ENCODE measurements around the gene PTPN6. TPM values are rescaled to one million over a fixed set of nuclear protein-coding genes. Genes with fewer than 3 reads are reported as not detected.

Gene PTPN6
- total RNA-seq, 2 experiments from 2014 or later = 79.0 to 83.5 TPM

- no peak for TF ChIP-seq CTCF (IDR thresholded peaks at IDR 0.05)
- H3K27ac ChIP-seq (ENCODE audit: low read depth in 1 of 2, low read length in 2 of 2) = peak overlapping the region in 1 of 2 donors; percentile 30
- peaks cover 29% of the 10 kb centered on the region for H3K4me1 Mint-ChIP-seq (ENCODE audit: low read depth)
- no peaks in the 10 kb centered on the region for H3K27me3 ChIP-seq (ENCODE audit: control insufficient read depth in 1 of 2, insufficient read depth in 2 of 2, low read length in 2 of 2)
- intact Hi-C loops (cut with DNase I, micrococcal nuclease) = loop anchor here (1.0 to 5.0 kb wide), 6 partner anchors 19 to 189 kb away; partner anchors contain the start of genes C1R (in 2 of the 2), C1RL (in 2 of the 2), LPCAT3 (in 2 of the 2) and RNU7-1 (in 1 of the 2)
- ATAC-seq (ENCODE audit: poor library complexity) = no peak
- peaks cover 36% of the 10 kb centered on the region for H3K36me3 Mint-ChIP-seq (ENCODE audit: low read depth)
- H3K4me3 Mint-ChIP-seq = peak overlapping the region; percentile 85
- H3K27me3 Mint-ChIP-seq = no peaks in the 10 kb centered on the region
- peaks cover 42% of the 10 kb centered on the region for H3K36me3 ChIP-seq (ENCODE audit: insufficient read depth, low read length)
- H3K4me1 ChIP-seq (ENCODE audit: insufficient read depth, low read length) = peaks cover 28% of the 10 kb centered on the region
- no peak for DNase-seq
- H3K27ac Mint-ChIP-seq = peak overlapping the region; percentile 85
- H3K9me3 Mint-ChIP-seq = no peaks in the 10 kb centered on the region
- ChIA-PET CTCF (interaction anchor here (0.6 to 3.2 kb wide), 8 partner anchors 14 to 314 kb away, joined by 3 to 21 read pairs (median 7); partner anchors contain the start of genes C12orf57, RNU7-1 and SPSB2), POLR2A (interaction anchor here (0.9 to 6.4 kb wide), 8 partner anchors 10 to 169 kb away, joined by 3 to 76 read pairs (median 5); partner anchors contain the start of genes C12orf57, ENO2 and RNU7-1)
- no peaks in the 10 kb centered on the region for H3K9me3 ChIP-seq (ENCODE audit: control insufficient read depth in 1 of 2, insufficient read depth in 1 of 2, low read length in 2 of 2)
- H3K4me3 ChIP-seq (ENCODE audit: low read length) = no peak overlapping the region
Measured at GRCh38 chr12:6923851-6924250, 27.3 kb upstream of the PTPN6 start.

- Mint-ChIP-seq H3K9me3 (no peaks in the 10 kb centered on the region), H3K36me3 (ENCODE audit: low read depth) (peaks cover 24% of the 10 kb centered on the region), H3K27me3 (no peaks in the 10 kb centered on the region), H3K27ac (peak overlapping the region; percentile 85), H3K4me3 (peak overlapping the region; percentile 71), H3K4me1 (ENCODE audit: low read depth) (peaks cover 43% of the 10 kb centered on the region)
- H3K27me3 ChIP-seq (ENCODE audit: control insufficient read depth in 1 of 2, insufficient read depth in 2 of 2, low read length in 2 of 2) = no peaks in the 10 kb centered on the region
- ChIA-PET CTCF (interaction anchor here (1.1 to 3.2 kb wide), 10 partner anchors 11 to 56 kb away, joined by 3 to 21 read pairs (median 8); partner anchors contain the start of genes C12orf57, RNU7-1 and SPSB2), POLR2A (interaction anchor here (0.6 to 6.4 kb wide), 7 partner anchors 11 to 219 kb away, joined by 3 to 76 read pairs (median 3); partner anchors contain the start of genes C12orf57, RNU7-1 and SPSB2)
- H3K36me3 ChIP-seq (ENCODE audit: insufficient read depth, low read length) = peaks cover 31% of the 10 kb centered on the region
- TF ChIP-seq CTCF (IDR thresholded peaks at IDR 0.05) = no peak
- no peak overlapping the region for H3K4me3 ChIP-seq (ENCODE audit: low read length)
- H3K4me1 ChIP-seq (ENCODE audit: insufficient read depth, low read length) = peaks cover 41% of the 10 kb centered on the region
- ATAC-seq (ENCODE audit: poor library complexity) (no peak), DNase-seq (no peak)
- intact Hi-C loops (cut with DNase I, micrococcal nuclease) = loop anchor here in 1 of 2 experiments (2.0 kb wide), 1 partner anchor 18 kb away; the partner anchor contains the start of gene RNU7-1
- no peak overlapping the region for H3K27ac ChIP-seq (ENCODE audit: low read depth in 1 of 2, low read length in 2 of 2)
- no peaks in the 10 kb centered on the region for H3K9me3 ChIP-seq (ENCODE audit: control insufficient read depth in 1 of 2, insufficient read depth in 1 of 2, low read length in 2 of 2)
Measured at GRCh38 chr12:6925239-6925539, 26.0 kb upstream of the PTPN6 start.

DNA sequence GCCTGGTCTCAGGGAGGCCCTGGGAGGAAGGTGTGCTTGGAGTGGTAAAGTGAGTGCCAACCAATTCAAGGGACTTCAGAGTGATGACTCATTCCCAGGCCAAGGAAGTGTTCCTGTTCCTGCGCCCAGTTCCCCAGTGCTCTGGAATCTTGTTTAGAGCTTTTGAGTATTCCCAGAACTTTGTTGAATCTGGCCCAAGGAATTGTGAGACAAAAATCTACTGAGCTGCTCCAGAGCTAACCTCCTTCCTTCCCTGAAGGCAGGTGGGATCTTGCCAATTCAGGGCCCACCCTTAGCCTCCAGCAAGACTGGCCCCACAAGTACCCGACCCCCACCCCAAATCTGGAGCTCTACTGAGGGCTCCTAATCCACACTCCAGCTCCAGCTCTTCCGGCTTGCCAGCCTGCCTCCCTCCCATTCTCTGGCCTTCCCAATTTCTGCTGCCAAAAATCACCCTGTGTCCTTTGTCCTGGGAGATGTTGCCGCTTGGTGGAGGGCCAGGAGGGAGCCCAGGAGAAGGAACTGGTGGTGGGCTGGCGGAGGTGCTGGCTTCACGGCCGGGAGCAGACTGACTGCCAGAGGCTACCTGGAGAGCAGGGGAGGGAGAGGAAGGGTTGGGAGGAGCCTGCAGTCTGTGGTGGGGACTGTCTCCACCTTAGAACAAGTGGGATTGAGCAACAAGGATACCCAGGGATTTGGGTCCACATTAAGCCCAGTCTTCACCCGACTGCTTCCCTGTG lies 25.4 kb upstream of the PTPN6 start:
- H3K27ac ChIP-seq (ENCODE audit: low read depth in 1 of 2, low read length in 2 of 2) = no peak overlapping the region
- peaks cover 45% of the 10 kb centered on the region for H3K4me1 Mint-ChIP-seq (ENCODE audit: low read depth)
- CTCF ChIA-PET = interaction anchor here (1.1 to 3.2 kb wide), 11 partner anchors 10 to 93 kb away, joined by 3 to 21 read pairs (median 6); partner anchors contain the start of genes C12orf57, LPCAT3, RNU7-1 and SPSB2
- no peaks in the 10 kb centered on the region for H3K27me3 Mint-ChIP-seq
- H3K9me3 ChIP-seq (ENCODE audit: control insufficient read depth in 1 of 2, insufficient read depth in 1 of 2, low read length in 2 of 2) = no peaks in the 10 kb centered on the region
- ATAC-seq (ENCODE audit: poor library complexity) = no peak
- no peaks in the 10 kb centered on the region for H3K9me3 Mint-ChIP-seq
- peak overlapping the region; percentile 85 for H3K27ac Mint-ChIP-seq
- DNase-seq = no peak
- POLR2A ChIA-PET = interaction anchor here (0.6 to 6.4 kb wide), 6 partner anchors 11 to 219 kb away, joined by 3 to 76 read pairs (median 4); partner anchors contain the start of genes C12orf57 and RNU7-1
- H3K4me1 ChIP-seq (ENCODE audit: insufficient read depth, low read length) = peaks cover 42% of the 10 kb centered on the region
- TF ChIP-seq CTCF (IDR thresholded peaks at IDR 0.05) = no peak
- no peaks in the 10 kb centered on the region for H3K27me3 ChIP-seq (ENCODE audit: control insufficient read depth in 1 of 2, insufficient read depth in 2 of 2, low read length in 2 of 2)
- no peak overlapping the region for H3K4me3 ChIP-seq (ENCODE audit: low read length)
- H3K4me3 Mint-ChIP-seq = peak overlapping the region; percentile 95
- peaks cover 31% of the 10 kb centered on the region for H3K36me3 ChIP-seq (ENCODE audit: insufficient read depth, low read length)
- peaks cover 24% of the 10 kb centered on the region for H3K36me3 Mint-ChIP-seq (ENCODE audit: low read depth)
- intact Hi-C loops (cut with DNase I, micrococcal nuclease) = loop anchor here in 1 of 2 experiments (2.0 kb wide), 1 partner anchor 17 kb away; the partner anchor contains the start of gene RNU7-1

Data from CD4-positive, alpha-beta T cell (primary cell).